HepG2 (cell line): ENCODE measurements around the gene TENM3. TPM values are rescaled to one million over a fixed set of nuclear protein-coding genes. Genes with fewer than 3 reads are reported as not detected.

Source experiments
- ATAC-seq: fragments of 200-7000 bp; cut with Tn5 transposase; 3 replicates; pipeline ENCODE4 v1.9.1; 2020; ENCODE audit warnings: mild to moderate bottlenecking, moderate library complexity
- BruUV-seq: library from RNA; stranded (reverse); fragments of 400-500 nt; replicated peaks from 2 replicates; lab custom pipeline; 2021; lab: Mats Ljungman, UMichigan
- CTCF ChIA-PET: fragments of 300-600 bp; formaldehyde crosslinking; extraction: SDS; loops from one replicate; lab custom pipeline; 2021; ENCODE audit warnings: low total read pairs, inconsistent platforms, low intra/inter-chr PET ratio; lab: Yijun Ruan, JAX
- POLR2A ChIA-PET: fragments of 350-600 bp; sonication (Branson Sonifier 250); formaldehyde crosslinking; loops from one replicate; lab custom pipeline; 2020; ENCODE audit warnings: antibody characterized with exemption, inconsistent platforms; lab: Yijun Ruan, JAX
- DNase-seq: peaks from one replicate; pipeline ENCODE4 v3.0.0-alpha.2; 2015; ENCODE audit warnings: low spot score
- FAIRE-seq: peaks from 3 replicates; lab custom pipeline; 2011; peaks lifted over from hg19 to GRCh38; lab: Jason Lieb, UNC
- H2AFZ ChIP-seq: one replicate; pipeline ENCODE4 v1.6.1; 2011; ENCODE audit warnings: low read length, inconsistent platforms
- H3K27ac ChIP-seq: fragments of 300-600 bp; 3 replicates; pipeline ENCODE4 v1.8.0; 2011; ENCODE audit warnings: mixed run types, mild to moderate bottlenecking, mixed read lengths, low read length, inconsistent platforms; ENCODE audit not compliant: insufficient read depth; ENCODE audit errors: extremely low read length
- H3K27me3 ChIP-seq, 2 experiments: fragments of 200-600 bp in 1 of 2; 2 replicates in 1 of 2; 3 replicates in 1 of 2; pipeline versions ENCODE4 v1.6.0 to v1.8.0; 2011; ENCODE audit warnings: low read length in 2 of 2, mild to moderate bottlenecking in 2 of 2, moderate library complexity in 2 of 2, inconsistent platforms in 1 of 2; ENCODE audit not compliant: insufficient read depth in 2 of 2, control insufficient read depth in 1 of 2
- H3K36me3 ChIP-seq, 2 experiments: fragments of 200-600 bp in 1 of 2; replicated peaks in 1 of 2; 2 replicates in 1 of 2; 3 replicates in 1 of 2; pipeline versions ENCODE4 v1.5.1 to v1.8.0; 2011; ENCODE audit warnings: low read length in 2 of 2, inconsistent platforms in 1 of 2; ENCODE audit not compliant: insufficient read depth in 2 of 2, control insufficient read depth in 1 of 2
- H3K4me1 ChIP-seq: 2 replicates; pipeline ENCODE4 v1.5.1; 2012; ENCODE audit warnings: low read length, inconsistent platforms; ENCODE audit not compliant: insufficient read depth
- H3K4me2 ChIP-seq: 2 replicates; pipeline ENCODE4 v1.6.0; 2011; ENCODE audit warnings: low read depth, low read length, inconsistent platforms
- H3K4me3 ChIP-seq, 3 experiments: fragments of 200-600 bp in 1 of 3; sonication (generic), shearing (Covaris generic) in 1 of 3; replicated peaks in 1 of 3; 2 replicates each; pipeline ENCODE4 v1.5.1; 2011 to 2016; ENCODE audit warnings: low read length in 3 of 3, inconsistent platforms in 2 of 3, low read depth in 2 of 3, mild to moderate bottlenecking in 2 of 3, control low read depth in 1 of 3, mixed read lengths in 1 of 3; ENCODE audit not compliant: insufficient read depth in 1 of 3
- H3K79me2 ChIP-seq: one replicate; pipeline ENCODE4 v1.6.1; 2011; ENCODE audit warnings: low read length, inconsistent platforms; ENCODE audit not compliant: insufficient read depth
- H3K9ac ChIP-seq: 2 replicates; pipeline ENCODE4 v1.6.0; 2011; ENCODE audit warnings: mild to moderate bottlenecking, low read depth, low read length, inconsistent platforms; ENCODE audit not compliant: insufficient read depth
- H3K9me3 ChIP-seq: 2 replicates; pipeline ENCODE4 v1.5.1; 2012; ENCODE audit warnings: mild to moderate bottlenecking, low read length
- H4K20me1 ChIP-seq: 2 replicates; pipeline ENCODE4 v1.6.0; 2011; ENCODE audit warnings: inconsistent platforms, mild to moderate bottlenecking, low read length, moderate library complexity; ENCODE audit not compliant: insufficient read depth
- GFI1 ChIP-seq: sonication (generic); formaldehyde crosslinking; IDR thresholded peaks from 2 replicates; pipeline ENCODE4 v1.5.0; 2020; ENCODE audit warnings: missing genetic modification reagents, mild to moderate bottlenecking, borderline replicate concordance
- HBP1 ChIP-seq: IDR thresholded peaks from 2 replicates; pipeline ENCODE4 v1.6.1; 2016; ENCODE audit warnings: low read depth, control low read depth
- MTF2 ChIP-seq: sonication (generic); formaldehyde crosslinking; IDR thresholded peaks from 2 replicates; pipeline ENCODE4 v1.5.0; 2020; ENCODE audit warnings: missing genetic modification reagents, borderline replicate concordance
- NR3C1 ChIP-seq: sonication (generic); formaldehyde crosslinking; IDR thresholded peaks from 2 replicates; pipeline ENCODE4 v1.4.0; 2020; ENCODE audit warnings: missing genetic modification reagents
- PHB2 ChIP-seq: fragments of 450-650 bp; IDR thresholded peaks from 2 replicates; pipeline ENCODE4 v1.6.1; 2018; ENCODE audit not compliant: partially characterized antibody
- STAT6 ChIP-seq: sonication (generic); formaldehyde crosslinking; IDR thresholded peaks from 2 replicates; pipeline ENCODE4 v1.4.0; 2020; ENCODE audit warnings: missing genetic modification reagents, mild to moderate bottlenecking, borderline replicate concordance
- TRIM22 ChIP-seq: fragments of 450-650 bp; IDR thresholded peaks from 2 replicates; pipeline ENCODE4 v1.6.1; 2017
- ZBTB42 ChIP-seq: sonication (generic); formaldehyde crosslinking; IDR thresholded peaks from 2 replicates; pipeline ENCODE4 v1.5.0; 2020; ENCODE audit warnings: mild to moderate bottlenecking, missing genetic modification reagents
- ZNF354B ChIP-seq: sonication (generic); formaldehyde crosslinking; IDR thresholded peaks from 2 replicates; pipeline ENCODE4 v1.8.0; 2022; ENCODE audit warnings: mild to moderate bottlenecking, missing genetic modification reagents
- ZNF382 ChIP-seq: sonication (generic); formaldehyde crosslinking; IDR thresholded peaks from 2 replicates; pipeline ENCODE4 v1.5.0; 2020; ENCODE audit warnings: missing genetic modification reagents, mild to moderate bottlenecking, borderline replicate concordance
- ZNF546 ChIP-seq: sonication (generic); formaldehyde crosslinking; conservative IDR thresholded peaks from 2 replicates; pipeline ENCODE4 v1.8.1; 2023; ENCODE audit warnings: mild to moderate bottlenecking, missing genetic modification reagents
- ZNF891 ChIP-seq: sonication (generic); formaldehyde crosslinking; IDR thresholded peaks from 2 replicates; pipeline ENCODE4 v1.5.0; 2020; ENCODE audit warnings: mild to moderate bottlenecking, missing genetic modification reagents
- WGBS: methylation state at CpG from one replicate; pipeline ENCODE4 v1.1.6; 2017; ENCODE audit warnings: low lambda C conversion rate; 5-methylcytosine and 5-hydroxymethylcytosine counted together
- in situ Hi-C: cut with HindIII; loops from 2 replicates; pipeline ENCODE4 v1.10.0; 2017; ENCODE audit warnings: low pct_unique_long_range_greater_than_20kb; ENCODE audit not compliant: extremely low pct_ligation_motif_present
- intact Hi-C: fragments of 100-400 bp; cut with micrococcal nuclease; formaldehyde crosslinking; loops from one replicate; pipeline ENCODE4 v1.10.0; 2022; ENCODE audit not compliant: unreplicated experiment
- polyA plus RNA-seq, 8 experiments: library from polyadenylated mRNA; depleted of rRNA in 3 of 8; stranded (reverse) in 7 of 8; unstranded in 1 of 8; fragments of >200 nt; fragmentation: Illumina TruSeq in 4 of 8; extraction: Trizol in 4 of 8; gene quantifications; 2 replicates each; pipeline versions ENCODE4 v1.2.1 to v1.2.3, GENCODE V29; 2011 to 2016; ENCODE audit warnings: low read depth in 4 of 8, missing spikeins in 1 of 8, mixed read lengths in 1 of 8; ENCODE audit not compliant: insufficient read depth in 1 of 8
- total RNA-seq, 5 experiments: library from RNA; depleted of rRNA; stranded (reverse); fragments of >200 nt; fragmentation: Illumina TruSeq; extraction: Trizol; gene quantifications; 2 replicates each; pipeline ENCODE4 v1.2.3, GENCODE V29; 2016; ENCODE audit warnings: low read depth in 1 of 5

The TENM3 gene
- total and polyA plus RNA-seq, 2 of the 13 experiments (the other 11 are each of a cell fraction or from before 2014, with no cell fraction given): 0.04 TPM; not detected in 1

GRCh38 chr4:182409271-182409670, 166.1 kb downstream of the TENM3 start (continued):
- no peak for TF ChIP-seq HBP1 (CRISPR knock-in tag)
- no peak for TF ChIP-seq ZNF354B (CRISPR knock-in tag)
- no peak for TF ChIP-seq GFI1 (CRISPR knock-in tag)

DNA sequence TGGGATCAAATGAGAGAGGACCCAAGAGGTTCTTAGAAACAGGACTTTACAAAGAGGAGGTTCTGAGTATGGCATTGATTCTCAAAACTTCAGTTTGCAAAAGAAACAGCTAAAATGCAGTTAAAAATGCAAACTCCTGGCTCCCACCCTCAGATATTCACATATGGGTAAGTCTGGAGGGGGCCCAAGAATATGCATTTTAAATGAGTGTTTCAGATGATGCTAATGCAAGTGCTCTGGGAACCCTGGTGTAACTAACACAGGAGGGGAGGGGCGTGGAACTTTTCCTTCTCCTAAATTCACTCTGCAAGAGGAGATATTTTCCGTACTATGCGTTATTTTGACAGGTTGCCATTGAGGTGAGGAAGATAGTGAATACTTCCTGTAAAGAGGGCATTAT, 168.2 kb downstream of the TENM3 start:
- POLR2A ChIA-PET: no interaction called here
- Histone ChIP-seq H3K4me1 (no peaks in the 10 kb centered on the region), H3K79me2 (no peaks in the 10 kb centered on the region), H3K9ac (no peak overlapping the region), H4K20me1 (no peaks in the 10 kb centered on the region), H3K4me3 (no peak overlapping the region), H3K4me2 (no peak overlapping the region), H2AFZ (no peak overlapping the region), H3K27me3 (peaks cover 0 to 6% of the 10 kb centered on the region in 2 experiments; a peak in 1 of 5 replicates), H3K27ac (no peak overlapping the region), H3K9me3 (peaks cover 9% of the 10 kb centered on the region), H3K36me3 (no peaks in the 10 kb centered on the region)
- DNase-seq: no peak
- BruUV-seq: no TSS peak
- intact Hi-C loops (no loop called here), in situ Hi-C loops (no loop called here)
- no peak for TF ChIP-seq PHB2
- no peak for TF ChIP-seq ZNF382
- TF ChIP-seq ZNF354B (CRISPR knock-in tag): no peak
- TF ChIP-seq ZNF891: no peak
- no peak for TF ChIP-seq ZBTB42 (CRISPR knock-in tag)
- TF ChIP-seq GFI1 (CRISPR knock-in tag): no peak
- no peak for TF ChIP-seq NR3C1 (CRISPR knock-in tag)
- no peak for TF ChIP-seq TRIM22
- TF ChIP-seq ZNF546: no peak
- TF ChIP-seq STAT6: no peak
- no peak for TF ChIP-seq MTF2 (CRISPR knock-in tag)
- WGBS: 13% methylated on average over 3 of the region's 3 CpGs
- CTCF ChIA-PET: no interaction called here
- no peak for ATAC-seq
- no peak for FAIRE-seq
